ENCODE data around the gene C16orf89. TPM values are rescaled to one million over a fixed set of nuclear protein-coding genes. Genes with fewer than 3 reads are reported as not detected.

C16orf89 gene
- total RNA-seq, 4 donors from 2014 or later: 1.5 to 2.1 (median 1.9) TPM

DNA sequence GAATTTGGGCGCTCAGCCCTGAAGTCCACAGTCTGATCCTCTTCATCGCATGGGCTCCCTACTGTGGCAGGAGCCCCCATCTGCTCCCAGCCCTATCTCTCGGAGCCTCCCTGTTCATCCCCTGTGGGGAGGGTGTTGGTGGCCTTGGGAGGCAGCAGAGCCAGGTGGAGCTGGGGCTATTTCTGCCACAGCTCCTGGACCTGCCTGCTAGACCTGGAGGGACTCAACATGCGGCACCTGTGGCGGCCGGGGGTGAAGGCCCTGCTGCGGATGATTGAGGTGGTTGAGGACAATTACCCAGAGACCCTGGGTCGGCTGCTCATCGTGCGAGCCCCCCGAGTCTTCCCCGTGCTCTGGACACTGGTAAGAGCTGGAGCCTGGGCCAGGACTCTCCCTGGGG, 62.5 kb downstream of the C16orf89 start:
- H3K4me1 ChIP-seq: no peaks in the 10 kb centered on the region
- TF ChIP-seq EP300 (IDR thresholded peaks at IDR 0.05) (no peak), POLR2AphosphoS5 (IDR thresholded peaks at IDR 0.05) (no peak), POLR2A (IDR thresholded peaks at IDR 0.05; ENCODE audit: low read depth) (no peak)
- TF ChIP-seq, protein P1, sequence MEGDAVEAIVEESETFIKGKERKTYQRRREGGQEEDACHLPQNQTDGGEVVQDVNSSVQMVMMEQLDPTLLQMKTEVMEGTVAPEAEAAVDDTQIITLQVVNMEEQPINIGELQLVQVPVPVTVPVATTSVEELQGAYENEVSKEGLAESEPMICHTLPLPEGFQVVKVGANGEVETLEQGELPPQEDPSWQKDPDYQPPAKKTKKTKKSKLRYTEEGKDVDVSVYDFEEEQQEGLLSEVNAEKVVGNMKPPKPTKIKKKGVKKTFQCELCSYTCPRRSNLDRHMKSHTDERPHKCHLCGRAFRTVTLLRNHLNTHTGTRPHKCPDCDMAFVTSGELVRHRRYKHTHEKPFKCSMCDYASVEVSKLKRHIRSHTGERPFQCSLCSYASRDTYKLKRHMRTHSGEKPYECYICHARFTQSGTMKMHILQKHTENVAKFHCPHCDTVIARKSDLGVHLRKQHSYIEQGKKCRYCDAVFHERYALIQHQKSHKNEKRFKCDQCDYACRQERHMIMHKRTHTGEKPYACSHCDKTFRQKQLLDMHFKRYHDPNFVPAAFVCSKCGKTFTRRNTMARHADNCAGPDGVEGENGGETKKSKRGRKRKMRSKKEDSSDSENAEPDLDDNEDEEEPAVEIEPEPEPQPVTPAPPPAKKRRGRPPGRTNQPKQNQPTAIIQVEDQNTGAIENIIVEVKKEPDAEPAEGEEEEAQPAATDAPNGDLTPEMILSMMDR (IDR thresholded peaks at IDR 0.05): no peak
- peaks cover 0 to 8% (median 0%) of the 10 kb centered on the region in 4 donors for H3K27me3 ChIP-seq
- intact Hi-C loops (cut with DNase I): no loop called here
- H3K27ac ChIP-seq (replicated peaks in 1 of 4): no peak overlapping the region
- 76% methylated on average over 5 of the region's 12 CpGs for WGBS
- DNase-seq (ENCODE audit: extremely low spot score): no peak
- H3K36me3 ChIP-seq: no peaks in the 10 kb centered on the region
- no peak overlapping the region for H3K4me3 ChIP-seq
- no peaks in the 10 kb centered on the region for H3K9me3 ChIP-seq

- 87% methylated on average over 3 of the region's 3 CpGs for WGBS
- no peak overlapping the region for H3K27ac ChIP-seq (replicated peaks in 1 of 4)
- no peak for DNase-seq (ENCODE audit: extremely low spot score)
- TF ChIP-seq POLR2AphosphoS5 (IDR thresholded peaks at IDR 0.05) (no peak), POLR2A (IDR thresholded peaks at IDR 0.05; ENCODE audit: low read depth) (no peak), EP300 (IDR thresholded peaks at IDR 0.05) (no peak)
- TF ChIP-seq, protein P1 (IDR thresholded peaks at IDR 0.05): no peak
- peaks cover 0 to 6% (median 0%) of the 10 kb centered on the region in 4 donors for H3K27me3 ChIP-seq
- no peaks in the 10 kb centered on the region for H3K36me3 ChIP-seq
- H3K4me3 ChIP-seq: no peak overlapping the region
- H3K4me1 ChIP-seq: no peaks in the 10 kb centered on the region
- intact Hi-C loops (cut with DNase I): no loop called here
- H3K9me3 ChIP-seq: no peaks in the 10 kb centered on the region
Observed at GRCh38 chr16:5002699-5003143, 63.0 kb downstream of the C16orf89 start.

DNA sequence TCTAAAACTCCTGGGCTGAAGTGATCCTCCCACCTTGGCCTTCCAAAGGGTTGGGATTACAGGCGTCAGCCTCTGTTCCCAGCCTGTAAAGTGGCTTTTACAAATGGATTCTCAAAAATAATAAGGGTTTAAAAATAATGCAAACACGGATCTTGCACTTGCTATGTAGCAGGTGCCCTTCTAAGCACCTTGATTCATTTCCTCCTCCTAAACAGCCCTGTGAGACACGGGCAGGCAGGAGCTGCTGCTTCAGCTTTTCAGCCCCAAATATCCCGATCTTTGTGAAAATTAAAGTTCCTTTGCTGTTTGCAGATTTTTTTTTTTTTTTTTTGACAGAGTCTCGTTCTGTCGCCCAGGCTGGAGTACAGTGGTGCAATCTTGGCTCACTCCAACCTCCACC, 63.8 kb downstream of the C16orf89 start:
- TF ChIP-seq POLR2AphosphoS5 (IDR thresholded peaks at IDR 0.05) (no peak), POLR2A (IDR thresholded peaks at IDR 0.05; ENCODE audit: low read depth) (no peak), EP300 (IDR thresholded peaks at IDR 0.05) (no peak)
- TF ChIP-seq, protein P1 (IDR thresholded peaks at IDR 0.05): no peak
- Histone ChIP-seq H3K27ac (replicated peaks in 1 of 4) (no peak overlapping the region), H3K4me1 (no peaks in the 10 kb centered on the region), H3K9me3 (no peaks in the 10 kb centered on the region), H3K4me3 (no peak overlapping the region), H3K27me3 (peaks cover 0 to 6% (median 0%) of the 10 kb centered on the region in 4 donors), H3K36me3 (no peaks in the 10 kb centered on the region)
- WGBS: 76% methylated on average over 6 of the region's 6 CpGs
- DNase-seq (ENCODE audit: extremely low spot score): no peak
- intact Hi-C loops (cut with DNase I): no loop called here

DNA sequence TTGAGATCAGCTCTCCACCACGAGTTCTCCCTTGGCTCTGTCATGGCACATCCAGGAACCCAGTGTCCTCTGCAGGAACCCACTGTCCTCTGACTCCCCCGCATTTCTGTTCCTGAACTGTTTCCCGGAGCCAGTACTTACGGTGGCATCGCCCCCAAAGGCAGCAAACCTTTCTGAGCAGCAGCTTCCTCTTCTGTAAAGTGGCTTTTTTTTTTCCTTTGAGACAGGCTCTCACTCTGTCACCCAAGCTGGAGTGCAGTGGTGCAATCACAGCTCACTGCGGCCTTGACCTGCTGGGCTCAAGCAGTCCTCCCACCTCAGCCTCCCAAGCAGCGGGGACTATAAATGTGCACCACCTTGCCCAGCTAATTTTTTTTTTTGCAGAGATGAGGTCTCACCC, 64.2 kb downstream of the C16orf89 start:
- no peak overlapping the region for H3K4me3 ChIP-seq
- H3K9me3 ChIP-seq: no peaks in the 10 kb centered on the region
- intact Hi-C loops (cut with DNase I): no loop called here
- H3K4me1 ChIP-seq: no peaks in the 10 kb centered on the region
- WGBS: 82% methylated on average over 7 of the region's 7 CpGs
- DNase-seq (ENCODE audit: extremely low spot score): no peak
- H3K36me3 ChIP-seq: no peaks in the 10 kb centered on the region
- no peak overlapping the region for H3K27ac ChIP-seq (replicated peaks in 1 of 4)
- H3K27me3 ChIP-seq: peaks cover 0 to 6% (median 0%) of the 10 kb centered on the region in 4 donors
- TF ChIP-seq POLR2AphosphoS5 (IDR thresholded peaks at IDR 0.05) (no peak), EP300 (IDR thresholded peaks at IDR 0.05) (no peak), POLR2A (IDR thresholded peaks at IDR 0.05; ENCODE audit: low read depth) (no peak)
- TF ChIP-seq, protein P1 (IDR thresholded peaks at IDR 0.05): no peak

DNA sequence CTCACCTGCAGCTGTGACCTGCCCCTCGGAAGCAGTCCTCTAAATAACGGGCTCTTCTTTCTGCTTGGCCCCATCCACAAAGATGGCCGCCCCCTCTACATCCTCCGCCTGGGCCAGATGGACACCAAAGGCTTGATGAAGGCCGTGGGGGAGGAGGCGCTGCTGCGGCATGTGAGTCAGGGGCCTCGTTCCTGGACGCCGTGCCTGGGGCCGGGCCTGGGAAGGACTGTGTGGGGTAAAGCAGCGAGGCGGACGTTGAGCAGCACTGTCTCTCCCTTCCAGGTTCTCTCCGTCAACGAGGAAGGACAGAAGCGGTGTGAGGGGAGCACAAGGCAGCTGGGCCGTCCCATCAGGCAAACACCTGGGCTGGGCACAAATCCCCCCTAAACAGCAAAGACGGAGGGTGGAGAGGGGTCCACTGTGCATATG, 65.2 kb downstream of the C16orf89 start:
- DNase-seq (ENCODE audit: extremely low spot score): no peak
- H3K27ac ChIP-seq (replicated peaks in 1 of 4): no peak overlapping the region

More for the DNA sequence above, 65.2 kb downstream of the C16orf89 start:
- TF ChIP-seq POLR2AphosphoS5 (IDR thresholded peaks at IDR 0.05) (no peak), POLR2A (IDR thresholded peaks at IDR 0.05; ENCODE audit: low read depth) (no peak), EP300 (IDR thresholded peaks at IDR 0.05) (no peak)
- TF ChIP-seq, protein P1 (IDR thresholded peaks at IDR 0.05): no peak
- Histone ChIP-seq H3K4me1 (no peaks in the 10 kb centered on the region), H3K4me3 (no peak overlapping the region), H3K9me3 (no peaks in the 10 kb centered on the region), H3K36me3 (no peaks in the 10 kb centered on the region), H3K27me3 (peaks cover 0 to 6% (median 0%) of the 10 kb centered on the region in 4 donors)
- 87% methylated on average over 12 of the region's 19 CpGs for WGBS
- intact Hi-C loops (cut with DNase I): no loop called here

Measured in esophagus muscularis mucosa (tissue), 4 donors.